GM18909 (cell line): Measurements from ENCODE around the gene AKAP13.
"Not testable (repeated sequence)": the region's sequence is repeated elsewhere in the genome, so short reads cannot be mapped to it uniquely, and the experiment has no call there.

ENCODE experiments used
- ATAC-seq: cut with Tn5 transposase; IDR thresholded peaks from one replicate; pipeline ENCODE4 v1.9.1; 2021; ENCODE audit warnings: mild to moderate bottlenecking; ENCODE audit not compliant: unreplicated experiment, poor library complexity

Gene AKAP13

DNA sequence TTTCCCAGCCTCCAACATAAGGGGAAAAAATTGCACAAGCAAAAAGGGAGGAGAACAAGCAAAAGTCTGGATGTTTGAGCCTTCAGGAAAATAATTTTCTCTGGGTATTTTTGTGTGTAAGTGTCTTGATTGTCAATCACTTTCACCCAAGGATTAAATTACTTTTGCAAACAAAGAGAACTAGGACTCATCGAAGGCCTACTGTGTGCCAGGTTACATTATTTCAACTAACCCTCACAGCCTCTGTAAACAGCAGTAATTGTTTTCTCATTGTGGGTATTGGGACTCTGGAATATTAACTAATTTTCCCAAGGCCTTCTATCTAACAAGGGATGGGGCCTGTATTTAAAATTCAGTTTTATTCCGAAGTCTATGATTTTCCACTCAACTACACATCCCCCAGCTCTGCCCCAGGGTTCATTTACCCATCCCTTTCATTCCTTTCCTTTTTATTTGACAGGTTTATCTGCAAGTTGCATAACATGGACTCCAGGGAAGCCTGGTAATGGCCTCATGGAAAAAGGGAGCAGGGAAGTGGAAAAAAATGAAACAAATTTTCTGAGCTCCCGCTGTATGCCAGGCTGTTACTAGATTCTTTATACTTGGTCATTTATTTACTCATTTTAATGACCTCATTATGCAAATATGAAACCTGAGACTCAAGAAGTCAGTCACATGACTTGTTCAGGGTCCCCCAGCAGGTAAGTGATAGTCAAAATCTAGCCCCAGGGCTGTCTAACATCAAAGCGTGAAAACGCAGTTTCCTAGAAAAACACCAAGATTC is 32.9 kb upstream of the AKAP13 start:
- not testable (repeated sequence) for ATAC-seq

DNA sequence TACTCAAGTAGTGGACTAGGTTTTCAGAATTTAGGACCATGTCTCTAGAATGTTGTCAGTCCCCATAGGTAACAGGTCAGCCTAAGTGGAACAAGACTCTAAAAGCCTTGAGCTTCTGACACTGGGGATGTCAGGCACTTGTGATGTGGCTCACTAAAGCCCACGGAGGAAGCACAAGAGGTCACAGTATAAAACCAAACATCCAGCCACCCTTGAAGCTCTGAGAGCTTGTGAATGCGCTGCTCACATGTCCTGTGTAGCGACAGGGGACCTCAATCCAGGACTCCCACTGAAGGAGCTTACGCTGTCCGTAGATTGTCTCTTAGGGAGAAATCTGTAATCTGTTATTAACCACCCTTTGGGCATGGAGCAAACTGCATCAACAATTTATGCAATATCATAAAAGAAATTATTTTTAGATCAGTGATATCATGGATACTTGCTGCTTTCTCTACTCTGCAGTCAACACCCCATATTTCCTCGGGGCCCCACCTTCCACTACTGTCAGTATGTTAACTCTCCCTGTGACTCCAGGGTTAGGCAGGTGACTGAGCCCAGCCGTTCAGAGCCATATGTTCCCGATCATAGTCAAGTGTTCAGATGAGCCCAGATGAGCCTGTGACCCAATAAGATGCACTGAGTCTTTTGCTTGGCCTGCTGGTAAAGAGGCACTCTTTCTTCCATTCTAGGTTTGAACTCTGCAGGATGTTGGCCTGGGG is 32.2 kb upstream of the AKAP13 start:
- not testable (repeated sequence) for ATAC-seq

DNA sequence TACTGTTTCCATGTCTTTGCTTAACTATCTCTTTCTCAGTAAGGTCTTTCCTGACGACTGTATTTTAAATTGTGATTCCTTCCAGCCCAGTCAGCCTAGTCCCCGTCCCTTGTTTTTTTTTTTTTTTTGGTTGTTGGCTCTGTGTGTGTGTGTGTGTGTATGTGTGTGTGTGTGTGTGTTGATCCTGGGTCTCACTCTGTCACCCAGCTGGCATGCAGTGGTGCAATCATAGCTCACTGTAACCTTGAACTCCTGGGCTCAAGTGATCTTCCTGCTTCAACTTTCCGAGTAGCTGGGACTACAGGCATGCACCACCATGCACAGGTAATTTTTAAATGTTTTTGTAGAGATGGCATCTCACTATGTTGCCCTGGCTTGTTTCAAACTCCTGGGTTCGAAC is 31.3 kb upstream of the AKAP13 start:
- ATAC-seq: not testable (repeated sequence)

DNA sequence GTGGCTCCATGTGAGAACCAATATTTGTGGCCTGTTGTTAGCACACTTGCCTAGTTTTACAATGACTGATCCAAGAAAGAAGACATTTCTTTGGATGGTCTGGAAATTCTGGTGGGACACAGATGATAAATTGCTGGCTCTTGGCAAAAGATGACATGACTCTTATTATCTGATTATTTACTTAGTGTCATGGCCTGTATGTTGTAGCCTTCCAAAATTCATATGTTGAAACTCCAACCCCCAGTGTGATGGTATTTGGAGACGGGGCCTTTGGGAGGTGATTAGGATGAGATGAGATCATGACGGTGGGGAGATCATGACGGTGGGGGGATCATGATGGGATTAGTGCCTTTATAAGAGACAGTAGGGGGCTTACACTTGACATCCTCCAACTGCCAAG is 30.0 kb upstream of the AKAP13 start:
- no peak for ATAC-seq

DNA sequence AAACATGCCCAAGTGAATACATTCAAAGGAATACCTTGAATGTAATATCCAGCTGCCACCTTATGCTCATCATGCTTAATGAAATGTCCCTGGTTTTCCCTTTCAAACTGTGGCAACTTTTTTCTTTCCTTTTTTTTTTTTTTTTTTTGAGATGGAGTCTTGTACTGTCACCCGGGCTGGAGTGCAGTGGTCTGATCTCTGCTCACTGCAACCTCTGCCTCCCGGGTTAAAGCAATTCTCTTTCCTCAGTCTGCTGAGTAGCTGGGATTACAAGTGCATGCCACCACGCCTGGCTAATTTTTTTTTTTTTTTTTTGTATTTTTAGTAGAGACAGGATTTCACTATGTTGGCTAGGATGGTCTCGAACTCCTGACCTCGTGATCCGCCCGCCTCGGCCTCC is 28.9 kb upstream of the AKAP13 start:
- ATAC-seq: not testable (repeated sequence)

DNA sequence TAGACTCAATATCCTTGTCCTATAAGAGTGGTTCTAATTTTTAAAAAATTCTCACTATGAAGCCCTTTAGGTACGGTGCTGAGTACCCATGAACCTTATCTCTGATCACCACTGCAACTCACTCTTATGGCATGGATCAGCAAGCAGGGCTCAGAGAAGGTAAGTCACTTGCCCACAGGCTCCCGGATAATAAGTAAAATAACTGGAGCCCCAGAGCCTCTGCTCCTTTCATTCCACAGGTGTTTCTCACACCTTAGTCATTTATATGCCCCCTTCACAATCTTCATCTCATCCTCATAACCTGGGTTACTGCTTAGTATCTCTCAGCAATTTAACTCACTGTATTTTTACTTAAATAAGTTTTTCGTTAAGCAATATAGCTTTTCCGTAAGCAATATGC is 28.4 kb upstream of the AKAP13 start:
- no peak for ATAC-seq

DNA sequence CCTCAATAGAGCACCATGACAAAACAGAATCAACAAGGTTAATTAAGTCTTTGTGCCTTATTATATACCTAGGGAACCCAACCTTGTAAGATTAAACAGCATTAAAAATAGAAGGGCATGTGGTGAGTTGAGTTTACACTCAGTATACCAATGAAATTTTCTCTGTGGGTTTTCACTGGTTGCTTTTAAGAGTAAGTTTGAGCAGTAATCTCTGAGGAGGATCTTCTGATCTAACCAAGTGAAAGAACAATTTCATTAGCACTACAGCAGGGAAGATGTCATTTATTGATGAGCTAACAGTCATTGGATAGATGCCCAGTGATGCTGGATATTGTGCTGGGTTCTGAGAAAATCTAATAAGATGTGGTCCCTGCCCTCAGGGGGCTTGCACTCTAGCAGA is 26.9 kb upstream of the AKAP13 start:
- ATAC-seq: no peak

DNA sequence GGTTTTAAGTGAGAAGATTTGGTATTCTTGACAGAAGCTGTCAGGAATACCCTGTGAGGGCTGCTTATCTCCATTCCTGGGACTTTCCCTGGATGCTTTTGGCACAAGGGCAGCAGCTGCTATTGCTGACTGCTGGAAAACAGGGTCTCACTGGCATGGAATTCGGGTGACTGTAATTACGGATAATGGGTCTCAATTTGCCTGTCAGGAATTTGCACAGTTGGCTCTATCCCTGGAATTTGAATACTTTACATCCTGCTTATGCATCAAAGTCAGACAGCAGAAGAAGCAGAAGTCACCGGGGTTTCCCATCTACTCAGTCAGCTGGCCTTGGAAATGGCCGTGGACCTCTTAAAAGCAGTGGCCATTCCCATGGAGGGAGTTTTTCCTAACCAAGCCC is 25.9 kb upstream of the AKAP13 start:
- no peak for ATAC-seq

DNA sequence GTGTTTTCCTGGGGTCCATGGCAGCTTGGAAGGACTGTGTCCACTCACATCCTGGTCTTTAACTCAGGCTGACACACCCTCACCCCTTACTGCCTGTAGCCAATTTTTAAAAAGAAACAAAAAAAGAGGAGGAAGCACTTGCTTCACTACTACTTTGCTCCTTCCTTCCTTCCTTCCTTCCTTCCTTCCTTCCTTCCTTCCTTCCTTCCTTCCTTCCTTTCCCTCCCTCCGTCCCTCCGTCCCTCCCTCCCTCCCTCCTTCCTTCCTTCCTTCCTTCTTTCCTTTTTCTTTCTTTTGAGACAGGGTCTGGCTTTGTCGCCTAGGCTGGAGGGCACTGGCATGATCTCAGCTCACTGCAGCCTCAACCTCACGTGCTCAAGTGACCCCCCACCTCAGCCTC is 25.5 kb upstream of the AKAP13 start:
- ATAC-seq: no peak

DNA sequence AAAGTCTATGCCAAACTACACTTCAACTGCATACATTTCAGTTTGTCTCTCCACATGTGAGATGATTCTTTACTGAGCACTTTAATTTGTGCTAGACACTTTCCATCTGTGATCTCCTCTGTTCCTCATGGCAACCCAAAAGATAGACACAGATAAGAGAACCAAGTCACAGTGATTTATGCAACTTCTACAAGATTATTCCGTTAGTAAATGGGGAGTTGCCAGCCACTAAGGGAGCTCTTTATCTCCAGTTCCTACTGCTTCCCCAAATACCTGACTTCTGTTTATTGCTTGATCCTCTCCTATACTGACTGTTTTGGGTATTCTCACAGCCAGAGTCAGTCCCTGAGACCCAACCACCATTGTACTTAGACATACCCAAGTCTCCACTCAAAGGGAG is 24.1 kb upstream of the AKAP13 start:
- ATAC-seq: no peak

DNA sequence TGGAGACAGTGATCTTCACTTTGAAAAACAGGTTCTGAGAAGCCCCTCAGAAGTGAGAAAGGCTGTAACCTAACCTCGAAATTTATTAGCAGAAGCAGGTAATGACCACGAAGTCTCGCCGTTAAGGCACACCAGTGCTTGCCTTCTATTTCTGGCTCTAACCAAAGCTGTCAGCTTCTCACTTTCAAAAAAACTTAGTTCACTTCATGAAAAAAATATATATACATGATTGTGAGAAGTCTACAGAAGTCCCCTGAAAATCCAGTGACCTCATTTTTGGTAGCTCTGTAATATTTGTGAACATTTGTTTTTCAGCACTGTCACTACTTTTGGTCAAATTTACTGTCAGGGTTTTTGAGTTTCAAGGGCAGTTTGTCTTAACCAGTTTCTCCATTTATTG is 19.1 kb upstream of the AKAP13 start:
- peak; percentile 78 for ATAC-seq

DNA sequence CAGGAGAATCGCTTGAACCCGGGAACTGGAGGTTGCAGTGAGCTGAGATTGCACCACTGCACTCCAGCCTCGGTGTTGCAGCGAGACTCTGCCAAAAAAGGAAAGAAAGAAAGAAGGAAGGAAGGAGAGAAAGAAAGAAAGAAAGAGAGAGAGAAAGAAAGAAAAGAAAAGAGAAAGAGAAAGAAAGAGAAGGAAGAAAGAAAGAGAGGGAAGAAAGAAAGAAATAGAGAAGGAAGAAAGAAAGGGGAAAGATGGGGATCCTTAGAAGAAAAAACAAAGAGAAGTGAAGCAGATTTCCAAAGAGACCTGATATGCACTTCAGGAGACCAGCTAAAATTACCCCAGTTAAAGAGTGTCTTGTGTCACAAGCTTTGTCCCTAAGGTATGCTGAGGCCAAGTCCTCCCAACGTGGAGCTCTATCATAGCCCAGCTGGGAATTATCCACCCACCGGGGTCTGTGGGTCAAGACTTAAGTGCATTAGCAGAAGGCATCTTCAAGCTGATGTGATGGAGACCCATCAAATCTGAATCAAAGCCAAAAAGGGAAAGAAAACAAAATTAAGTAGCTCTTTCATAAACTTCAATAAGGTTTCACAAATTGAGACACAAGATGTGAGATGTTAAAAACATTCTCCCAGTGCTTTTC is 17.8 kb upstream of the AKAP13 start:
- no peak for ATAC-seq

DNA sequence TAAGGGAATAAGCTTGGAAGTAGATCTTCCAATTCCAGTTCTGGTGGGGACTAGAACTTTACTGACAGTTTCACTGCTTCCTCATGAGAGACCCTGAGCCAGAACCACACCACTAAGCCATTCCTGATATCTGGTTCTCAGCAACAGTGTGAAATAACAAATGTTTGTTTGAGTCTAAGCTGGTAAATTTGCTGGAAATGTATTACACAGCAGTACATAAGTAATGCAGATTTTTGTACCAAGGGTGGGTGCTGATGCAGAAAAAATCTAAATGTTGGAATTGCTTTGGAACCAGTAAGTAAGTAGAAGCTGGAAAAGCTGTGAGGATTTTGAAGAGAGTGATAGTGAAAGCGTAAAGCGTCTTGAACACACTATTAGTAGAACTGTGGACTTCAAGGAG is 14.4 kb upstream of the AKAP13 start:
- no peak for ATAC-seq

DNA sequence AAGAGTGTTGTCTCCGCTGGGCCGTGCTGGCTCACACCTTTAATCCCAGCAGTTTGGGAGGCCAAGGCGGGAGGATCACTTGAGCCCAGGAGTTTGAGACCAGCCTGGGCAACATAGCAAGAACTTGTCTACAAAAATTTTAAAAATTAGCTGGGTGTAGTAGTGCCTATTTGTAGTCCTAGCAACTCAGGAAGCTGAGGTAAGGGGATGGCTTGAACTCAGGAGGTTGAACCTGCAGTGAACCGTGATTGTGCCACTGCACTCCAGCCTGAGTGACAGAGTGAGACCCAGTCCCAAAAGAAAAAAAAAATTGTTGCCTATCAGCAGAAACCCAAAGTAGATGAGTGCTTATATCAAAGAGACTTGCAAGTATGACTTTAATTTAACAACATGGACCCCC is 12.7 kb upstream of the AKAP13 start:
- no peak for ATAC-seq

DNA sequence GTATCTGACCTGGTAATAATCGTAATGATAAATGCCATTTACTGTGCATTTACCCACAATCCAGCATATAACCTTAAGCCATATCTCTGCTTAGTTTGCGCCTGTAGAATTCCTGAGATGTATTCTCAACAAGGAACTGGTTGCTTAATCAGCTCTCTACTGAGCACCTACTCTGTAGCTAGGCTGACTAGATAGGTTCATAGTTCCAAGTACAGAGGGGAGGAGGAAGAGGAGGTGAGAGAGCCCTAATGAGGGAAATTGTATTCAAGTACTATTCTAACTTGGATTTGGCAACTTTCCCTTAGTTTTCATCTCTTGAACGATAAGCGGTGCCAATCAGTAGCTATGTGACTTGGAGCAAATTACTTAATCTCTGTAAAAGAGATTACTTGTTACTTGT is 5.6 kb upstream of the AKAP13 start:
- ATAC-seq: no peak

DNA sequence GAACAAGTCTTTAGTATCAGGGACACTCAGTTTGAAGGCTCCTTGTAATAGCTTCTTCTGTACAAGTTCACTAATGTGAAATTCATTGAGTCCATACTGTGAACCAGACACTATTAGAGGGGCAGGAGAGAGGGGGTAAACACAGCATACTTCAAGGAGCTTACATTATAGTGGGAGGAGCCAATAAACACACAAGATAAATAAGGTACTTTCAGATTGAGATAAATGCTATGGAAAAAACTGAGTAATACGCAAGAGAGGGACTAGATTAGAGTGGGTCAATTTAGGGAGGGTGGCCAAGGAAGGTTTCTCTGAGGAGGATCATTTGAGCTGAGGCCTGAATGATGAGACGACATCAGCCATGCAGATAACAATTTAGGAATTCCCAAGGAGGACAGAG is 3.1 kb upstream of the AKAP13 start:
- no peak for ATAC-seq

DNA sequence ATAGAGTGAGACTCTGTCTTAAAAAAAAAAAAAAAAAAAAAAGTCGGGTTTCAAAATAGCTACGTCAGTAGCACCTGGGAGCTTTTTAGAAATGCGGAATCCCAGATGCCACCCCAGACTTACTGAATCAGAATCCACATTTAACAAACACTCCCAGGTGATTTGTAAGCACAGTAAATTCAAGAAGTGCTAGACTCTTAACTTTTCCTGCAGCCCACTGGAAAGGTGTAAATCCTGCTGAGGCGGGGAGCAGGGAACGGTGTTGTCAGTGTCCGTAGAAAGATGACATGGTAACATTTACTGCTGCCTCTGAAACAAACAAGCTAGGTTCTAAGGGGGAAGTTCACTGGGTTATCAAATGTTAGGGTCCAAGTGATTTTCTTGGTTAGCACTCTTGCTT is 2.4 kb upstream of the AKAP13 start:
- ATAC-seq: no peak

DNA sequence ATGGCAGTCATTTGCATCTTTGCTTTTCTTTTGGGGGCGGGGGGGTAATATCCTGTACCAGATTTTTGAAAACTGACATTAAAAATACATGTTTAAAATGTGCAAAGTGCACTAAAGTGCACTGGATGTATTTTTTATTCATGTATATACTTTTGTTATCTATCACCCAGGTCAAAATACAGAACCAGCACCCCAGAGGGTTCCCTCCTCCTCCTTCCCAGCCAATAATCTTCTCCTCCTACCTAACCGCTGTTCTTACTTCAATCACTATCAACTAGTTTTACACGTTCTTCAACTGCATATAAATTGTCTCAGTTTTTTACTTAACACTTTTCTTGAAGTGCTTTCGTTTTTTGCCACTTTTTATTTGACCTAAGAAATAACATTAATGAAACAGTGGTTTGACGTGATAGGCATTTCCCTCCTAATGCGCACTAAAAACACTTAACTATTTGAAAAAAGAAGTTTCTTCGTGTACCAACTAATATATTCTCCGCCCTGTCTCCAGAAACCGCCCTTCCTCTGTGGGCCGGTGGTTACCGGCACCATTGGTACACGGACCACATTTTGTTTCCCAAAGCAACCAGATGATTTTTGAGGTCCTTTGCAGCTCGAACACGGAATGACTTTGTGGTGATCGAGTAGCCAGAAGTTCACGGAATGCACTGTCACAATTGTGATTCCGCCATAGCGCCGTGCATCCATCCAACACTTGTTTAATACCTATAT is 836 bp upstream of the AKAP13 start:
- no peak for ATAC-seq

DNA sequence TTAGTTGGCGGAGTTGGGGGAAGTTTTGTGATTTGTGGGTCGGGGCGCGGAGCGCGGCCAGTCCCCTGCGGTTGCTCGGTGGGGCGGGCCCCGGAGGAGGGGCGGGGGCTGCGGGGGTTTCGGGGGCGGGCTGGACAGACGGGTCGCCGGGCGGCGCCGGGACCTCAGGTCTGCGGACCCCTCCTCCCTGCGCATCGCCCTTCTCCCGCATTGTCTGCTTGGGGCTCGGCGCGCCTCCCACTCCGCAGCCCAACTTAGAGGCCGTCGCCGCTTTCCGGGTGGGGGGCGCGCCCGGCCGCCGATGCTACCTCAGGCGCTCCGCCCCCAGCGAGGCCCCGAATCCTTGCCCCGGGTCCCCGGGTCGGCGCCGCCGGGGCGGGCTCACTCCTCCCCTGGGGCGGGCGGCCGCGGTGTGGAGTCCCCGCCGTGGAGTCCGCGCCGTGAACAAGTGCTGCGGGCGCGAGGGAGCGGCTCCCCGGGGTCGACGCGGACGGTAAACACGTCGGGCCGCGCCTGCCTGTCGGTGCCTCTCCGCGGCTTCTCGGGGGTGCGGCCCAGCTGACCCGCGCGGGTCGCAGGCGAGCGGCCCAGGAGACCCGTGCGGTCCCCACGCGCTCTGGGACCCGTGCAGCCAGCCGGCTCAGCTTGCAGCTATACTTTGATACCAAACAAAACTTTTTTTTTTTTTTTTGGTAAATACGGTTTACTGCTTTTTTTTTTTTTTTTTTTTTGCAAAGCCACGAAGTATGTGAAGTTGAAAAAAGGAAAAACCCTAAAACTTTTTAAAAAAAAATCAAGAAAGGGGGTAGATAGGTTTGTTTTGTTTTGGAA is 624 bp downstream of the AKAP13 start:
- peak; percentile 36 for ATAC-seq
